ENCODE measurements around the gene HES5. TPM values are rescaled to one million over a fixed set of nuclear protein-coding genes. Genes with fewer than 3 reads are reported as not detected.

HES5 gene
- total and polyA plus RNA-seq, 2 of the 13 experiments (the other 11 are each of a cell fraction or from before 2014, with no cell fraction given): not detected

DNA sequence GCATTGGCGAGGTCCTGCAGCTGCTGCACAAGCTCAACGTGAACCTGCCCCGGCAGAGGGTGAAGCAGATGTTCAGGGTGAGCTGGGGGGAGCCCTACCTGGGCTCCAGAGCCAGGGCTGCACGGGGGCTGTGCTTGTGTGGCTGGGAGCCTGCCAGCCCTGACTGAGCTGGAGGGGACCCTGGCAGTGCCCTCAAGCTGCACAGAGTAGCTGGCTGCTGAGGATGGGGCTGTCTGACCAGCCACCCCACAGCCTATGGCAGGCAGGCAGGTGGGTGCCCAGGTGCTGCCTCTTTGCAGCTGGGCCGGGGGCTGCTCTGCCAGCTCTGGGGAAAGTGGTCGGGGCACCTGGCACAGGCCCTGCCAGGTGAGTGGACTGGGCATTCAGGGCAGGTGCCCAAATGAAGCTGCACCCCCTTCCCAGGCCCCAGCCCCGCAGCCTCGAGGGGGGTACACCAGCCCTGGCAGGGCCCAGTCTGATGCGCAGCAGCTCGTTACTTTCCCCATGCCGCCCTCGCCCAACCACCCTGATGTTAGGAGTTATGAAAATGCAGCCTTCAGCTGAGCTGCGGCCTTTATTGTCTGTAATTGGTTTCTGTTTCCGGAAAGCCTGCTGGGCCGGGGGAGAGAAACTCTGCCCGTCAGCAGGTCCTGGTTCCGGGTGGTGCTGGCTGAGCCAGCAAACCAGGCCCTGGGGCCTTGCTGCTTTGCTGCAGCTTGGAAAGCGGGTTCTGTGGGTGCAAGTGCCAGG lies 49.7 kb downstream of the HES5 start (continued):
- TF ChIP-seq, protein P1, sequence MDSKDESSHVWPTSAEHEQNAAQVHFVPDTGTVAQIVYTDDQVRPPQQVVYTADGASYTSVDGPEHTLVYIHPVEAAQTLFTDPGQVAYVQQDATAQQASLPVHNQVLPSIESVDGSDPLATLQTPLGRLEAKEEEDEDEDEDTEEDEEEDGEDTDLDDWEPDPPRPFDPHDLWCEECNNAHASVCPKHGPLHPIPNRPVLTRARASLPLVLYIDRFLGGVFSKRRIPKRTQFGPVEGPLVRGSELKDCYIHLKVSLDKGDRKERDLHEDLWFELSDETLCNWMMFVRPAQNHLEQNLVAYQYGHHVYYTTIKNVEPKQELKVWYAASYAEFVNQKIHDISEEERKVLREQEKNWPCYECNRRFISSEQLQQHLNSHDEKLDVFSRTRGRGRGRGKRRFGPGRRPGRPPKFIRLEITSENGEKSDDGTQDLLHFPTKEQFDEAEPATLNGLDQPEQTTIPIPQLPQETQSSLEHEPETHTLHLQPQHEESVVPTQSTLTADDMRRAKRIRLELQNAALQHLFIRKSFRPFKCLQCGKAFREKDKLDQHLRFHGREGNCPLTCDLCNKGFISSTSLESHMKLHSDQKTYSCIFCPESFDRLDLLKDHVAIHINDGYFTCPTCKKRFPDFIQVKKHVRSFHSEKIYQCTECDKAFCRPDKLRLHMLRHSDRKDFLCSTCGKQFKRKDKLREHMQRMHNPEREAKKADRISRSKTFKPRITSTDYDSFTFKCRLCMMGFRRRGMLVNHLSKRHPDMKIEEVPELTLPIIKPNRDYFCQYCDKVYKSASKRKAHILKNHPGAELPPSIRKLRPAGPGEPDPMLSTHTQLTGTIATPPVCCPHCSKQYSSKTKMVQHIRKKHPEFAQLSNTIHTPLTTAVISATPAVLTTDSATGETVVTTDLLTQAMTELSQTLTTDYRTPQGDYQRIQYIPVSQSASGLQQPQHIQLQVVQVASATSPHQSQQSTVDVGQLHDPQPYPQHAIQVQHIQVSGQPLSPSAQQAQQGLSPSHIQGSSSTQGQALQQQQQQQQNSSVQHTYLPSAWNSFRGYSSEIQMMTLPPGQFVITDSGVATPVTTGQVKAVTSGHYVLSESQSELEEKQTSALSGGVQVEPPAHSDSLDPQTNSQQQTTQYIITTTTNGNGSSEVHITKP (CRISPR knock-in tag; IDR thresholded peaks at IDR 0.05; ENCODE audit: low read depth): no peak
- TF ChIP-seq ZC3H4 (CRISPR knock-in tag; IDR thresholded peaks at IDR 0.05; ENCODE audit: borderline replicate concordance): no peak
- TF ChIP-seq ZNF24 (IDR thresholded peaks at IDR 0.05): no peak
- TF ChIP-seq EEA1 (CRISPR knock-in tag; IDR thresholded peaks at IDR 0.05; ENCODE audit: borderline replicate concordance): no peak
- no peak for TF ChIP-seq ZNF33B (CRISPR knock-in tag; IDR thresholded peaks at IDR 0.05)
- TF ChIP-seq GATAD1 (CRISPR knock-in tag; IDR thresholded peaks at IDR 0.05): no peak
- TF ChIP-seq ZFP82 (CRISPR knock-in tag; IDR thresholded peaks at IDR 0.05; ENCODE audit: borderline replicate concordance): no peak
- no peak for TF ChIP-seq GTF2F1 (IDR thresholded peaks at IDR 0.05; ENCODE audit: low read length)

DNA sequence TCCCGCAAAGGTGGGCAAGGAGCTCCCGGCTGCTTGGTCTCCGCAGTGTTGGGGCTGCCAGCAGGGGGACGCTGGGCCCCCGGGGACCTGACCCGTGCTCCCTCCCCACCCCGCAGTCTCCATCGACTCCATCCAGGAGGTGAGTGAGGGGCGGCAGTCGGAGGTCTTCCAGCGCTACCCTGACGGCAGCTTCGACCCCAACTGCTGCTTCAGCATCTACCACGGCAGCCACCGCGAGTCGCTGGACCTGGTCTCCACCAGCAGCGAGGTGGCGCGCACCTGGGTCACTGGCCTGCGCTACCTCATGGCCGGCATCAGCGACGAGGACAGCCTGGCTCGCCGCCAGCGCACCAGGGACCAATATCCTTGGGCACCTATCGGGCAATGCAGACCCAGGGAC lies 50.4 kb downstream of the HES5 start:
- intact Hi-C loops (cut with micrococcal nuclease; ENCODE audit: unreplicated experiment): no loop called here
- Histone ChIP-seq H3K27me3 (ENCODE audit: control insufficient read depth in 1 of 2, insufficient read depth in 2 of 2, low read length in 2 of 2) (peaks cover 14 to 53% of the 10 kb centered on the region in 2 experiments; a peak in 4 of 5 replicates), H3K27ac (ENCODE audit: extremely low read length, insufficient read depth, low read length) (no peak overlapping the region), H3K36me3 (replicated peaks in 1 of 2; ENCODE audit: control insufficient read depth in 1 of 2, insufficient read depth in 2 of 2, low read length in 2 of 2) (no peaks in the 10 kb centered on the region), H4K20me1 (ENCODE audit: insufficient read depth, low read length) (peaks cover 4% of the 10 kb centered on the region; the same call in 1 of the 2 replicates), H3K4me2 (ENCODE audit: low read depth, low read length) (no peak overlapping the region), H3K4me3 (replicated peaks in 1 of 3; ENCODE audit: insufficient read depth in 1 of 3, low read depth in 2 of 3, low read length in 3 of 3) (no peak overlapping the region), H3K9ac (ENCODE audit: insufficient read depth, low read depth, low read length) (no peak overlapping the region), H3K79me2 (ENCODE audit: insufficient read depth, low read length) (no peaks in the 10 kb centered on the region), H3K9me3 (ENCODE audit: low read length) (no peaks in the 10 kb centered on the region), H3K4me1 (ENCODE audit: insufficient read depth, low read length) (peaks cover 11% of the 10 kb centered on the region; the same call in 1 of the 2 replicates), H2AFZ (ENCODE audit: low read length) (no peak overlapping the region)
- ChIA-PET POLR2A (no interaction called here), CTCF (ENCODE audit: low intra/inter-chr PET ratio, low total read pairs) (no interaction called here)
- ATAC-seq: no peak
- in situ Hi-C loops (cut with HindIII; ENCODE audit: extremely low pct_ligation_motif_present, low pct_unique_long_range_greater_than_20kb): no loop called here
- no peak for DNase-seq (ENCODE audit: low spot score)
- WGBS (ENCODE audit: low lambda C conversion rate): 63% methylated on average over 11 of the region's 28 CpGs
- FAIRE-seq: no peak
- BruUV-seq (replicated peaks): no TSS peak
- no peak for TF ChIP-seq ZNF232 (CRISPR knock-in tag; IDR thresholded peaks at IDR 0.05; ENCODE audit: borderline replicate concordance)
- TF ChIP-seq KMT2A (CRISPR knock-in tag; IDR thresholded peaks at IDR 0.05): no peak
- TF ChIP-seq ZNF101 (CRISPR knock-in tag; IDR thresholded peaks at IDR 0.05; ENCODE audit: borderline replicate concordance, low read depth): no peak
- TF ChIP-seq, protein P2, sequence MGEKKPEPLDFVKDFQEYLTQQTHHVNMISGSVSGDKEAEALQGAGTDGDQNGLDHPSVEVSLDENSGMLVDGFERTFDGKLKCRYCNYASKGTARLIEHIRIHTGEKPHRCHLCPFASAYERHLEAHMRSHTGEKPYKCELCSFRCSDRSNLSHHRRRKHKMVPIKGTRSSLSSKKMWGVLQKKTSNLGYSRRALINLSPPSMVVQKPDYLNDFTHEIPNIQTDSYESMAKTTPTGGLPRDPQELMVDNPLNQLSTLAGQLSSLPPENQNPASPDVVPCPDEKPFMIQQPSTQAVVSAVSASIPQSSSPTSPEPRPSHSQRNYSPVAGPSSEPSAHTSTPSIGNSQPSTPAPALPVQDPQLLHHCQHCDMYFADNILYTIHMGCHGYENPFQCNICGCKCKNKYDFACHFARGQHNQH (CRISPR knock-in tag; IDR thresholded peaks at IDR 0.05): no peak
- TF ChIP-seq, protein P3, sequence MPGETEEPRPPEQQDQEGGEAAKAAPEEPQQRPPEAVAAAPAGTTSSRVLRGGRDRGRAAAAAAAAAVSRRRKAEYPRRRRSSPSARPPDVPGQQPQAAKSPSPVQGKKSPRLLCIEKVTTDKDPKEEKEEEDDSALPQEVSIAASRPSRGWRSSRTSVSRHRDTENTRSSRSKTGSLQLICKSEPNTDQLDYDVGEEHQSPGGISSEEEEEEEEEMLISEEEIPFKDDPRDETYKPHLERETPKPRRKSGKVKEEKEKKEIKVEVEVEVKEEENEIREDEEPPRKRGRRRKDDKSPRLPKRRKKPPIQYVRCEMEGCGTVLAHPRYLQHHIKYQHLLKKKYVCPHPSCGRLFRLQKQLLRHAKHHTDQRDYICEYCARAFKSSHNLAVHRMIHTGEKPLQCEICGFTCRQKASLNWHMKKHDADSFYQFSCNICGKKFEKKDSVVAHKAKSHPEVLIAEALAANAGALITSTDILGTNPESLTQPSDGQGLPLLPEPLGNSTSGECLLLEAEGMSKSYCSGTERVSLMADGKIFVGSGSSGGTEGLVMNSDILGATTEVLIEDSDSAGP (CRISPR knock-in tag; IDR thresholded peaks at IDR 0.05; ENCODE audit: borderline replicate concordance): no peak
- TF ChIP-seq PLRG1 (conservative IDR thresholded peaks at IDR 0.05): no peak
- no peak for TF ChIP-seq ZNF263 (CRISPR knock-in tag; IDR thresholded peaks at IDR 0.05)
- no peak for TF ChIP-seq POGZ (CRISPR knock-in tag; IDR thresholded peaks at IDR 0.05)
- TF ChIP-seq, protein P4, sequence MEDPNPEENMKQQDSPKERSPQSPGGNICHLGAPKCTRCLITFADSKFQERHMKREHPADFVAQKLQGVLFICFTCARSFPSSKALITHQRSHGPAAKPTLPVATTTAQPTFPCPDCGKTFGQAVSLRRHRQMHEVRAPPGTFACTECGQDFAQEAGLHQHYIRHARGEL (CRISPR knock-in tag; IDR thresholded peaks at IDR 0.05): no peak
- no peak for TF ChIP-seq ISL2 (CRISPR knock-in tag; IDR thresholded peaks at IDR 0.05)

All from HepG2 (cell line).